ENCODE data around the gene LINGO1.

LINGO1 gene

DNA sequence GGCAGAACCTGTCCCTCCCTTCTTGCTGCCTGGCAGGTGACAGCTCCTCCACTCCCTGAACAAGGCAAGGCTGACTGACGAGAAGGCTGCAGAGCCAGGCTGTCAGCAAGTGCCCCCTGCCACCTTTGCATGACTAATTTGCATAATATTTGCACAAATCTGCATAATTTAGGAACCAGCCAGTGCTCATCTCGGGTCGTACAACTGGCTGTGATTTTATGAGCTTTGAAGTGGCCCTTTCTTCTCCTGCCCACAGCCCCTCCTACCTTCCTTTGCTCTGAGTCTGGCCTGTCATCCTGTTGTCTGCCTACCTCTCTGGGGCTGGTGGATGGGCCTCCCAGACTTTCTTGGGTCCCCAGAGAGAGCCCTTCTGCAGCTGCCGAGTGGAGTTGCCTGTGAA lies 58.9 kb downstream of the LINGO1 start:
- in situ Hi-C loops (cut with MboI; ENCODE audit: low sequenced_read_pairs): no loop called here

GRCh38 chr15:77572186-77572585 lies 60.5 kb downstream of the LINGO1 start:
- in situ Hi-C loops (cut with MboI; ENCODE audit: low sequenced_read_pairs): no loop called here

GRCh38 chr15:77571741-77572140 lies 61.0 kb downstream of the LINGO1 start:
- in situ Hi-C loops (cut with MboI; ENCODE audit: low sequenced_read_pairs): no loop called here

DNA sequence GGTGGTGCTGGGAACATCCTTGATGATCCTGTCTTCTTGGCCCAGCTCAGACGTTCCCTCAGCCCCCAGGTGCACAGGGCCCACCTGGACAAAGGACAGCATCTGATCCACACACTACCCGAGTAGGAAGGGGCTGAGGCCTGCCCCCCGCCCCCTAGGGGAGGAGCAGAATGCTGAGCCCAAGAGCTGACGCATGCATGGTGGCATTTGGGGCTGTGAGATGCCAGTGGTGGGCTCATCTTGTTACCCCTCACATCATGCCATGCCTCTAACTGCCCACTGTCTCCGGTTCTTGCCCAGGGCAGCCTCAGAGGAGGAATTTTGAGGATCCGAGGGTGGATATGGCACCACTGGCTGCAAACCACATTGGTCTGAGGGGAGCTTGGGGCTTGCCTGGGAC lies 61.5 kb downstream of the LINGO1 start:
- in situ Hi-C loops (cut with MboI; ENCODE audit: low sequenced_read_pairs): no loop called here

GRCh38 chr15:77569729-77570125 lies 63.0 kb downstream of the LINGO1 start:
- in situ Hi-C loops (cut with MboI; ENCODE audit: low sequenced_read_pairs): no loop called here

- in situ Hi-C loops (cut with MboI; ENCODE audit: low sequenced_read_pairs): no loop called here
Measured at GRCh38 chr15:77568973-77569728, 63.6 kb downstream of the LINGO1 start.

- in situ Hi-C loops (cut with MboI; ENCODE audit: low sequenced_read_pairs): no loop called here
Measured at GRCh38 chr15:77568014-77568972, 64.4 kb downstream of the LINGO1 start.

DNA sequence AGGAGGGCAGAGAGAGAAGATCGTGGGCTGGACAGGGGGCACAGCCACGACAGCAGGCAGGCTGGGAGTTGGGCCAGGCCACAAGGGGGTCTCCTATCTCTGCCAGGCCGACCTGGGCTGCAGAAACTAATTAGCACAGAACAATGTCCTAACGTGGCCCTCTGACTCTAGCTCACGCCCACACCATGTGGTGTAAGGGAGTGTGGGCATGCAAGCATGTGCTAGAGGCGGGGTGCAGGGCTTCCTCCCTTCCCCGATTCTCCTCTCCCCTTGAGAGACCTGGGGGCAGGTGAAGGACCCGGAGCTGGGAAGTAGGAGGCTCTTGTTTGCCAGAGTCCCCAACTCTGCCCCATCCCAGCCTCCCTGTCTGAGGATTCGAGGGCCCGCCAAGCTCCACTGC lies 65.5 kb downstream of the LINGO1 start:
- in situ Hi-C loops (cut with MboI; ENCODE audit: low sequenced_read_pairs): no loop called here

- in situ Hi-C loops (cut with MboI; ENCODE audit: low sequenced_read_pairs): no loop called here
Measured at GRCh38 chr15:77566092-77566491, 66.6 kb downstream of the LINGO1 start.

DNA sequence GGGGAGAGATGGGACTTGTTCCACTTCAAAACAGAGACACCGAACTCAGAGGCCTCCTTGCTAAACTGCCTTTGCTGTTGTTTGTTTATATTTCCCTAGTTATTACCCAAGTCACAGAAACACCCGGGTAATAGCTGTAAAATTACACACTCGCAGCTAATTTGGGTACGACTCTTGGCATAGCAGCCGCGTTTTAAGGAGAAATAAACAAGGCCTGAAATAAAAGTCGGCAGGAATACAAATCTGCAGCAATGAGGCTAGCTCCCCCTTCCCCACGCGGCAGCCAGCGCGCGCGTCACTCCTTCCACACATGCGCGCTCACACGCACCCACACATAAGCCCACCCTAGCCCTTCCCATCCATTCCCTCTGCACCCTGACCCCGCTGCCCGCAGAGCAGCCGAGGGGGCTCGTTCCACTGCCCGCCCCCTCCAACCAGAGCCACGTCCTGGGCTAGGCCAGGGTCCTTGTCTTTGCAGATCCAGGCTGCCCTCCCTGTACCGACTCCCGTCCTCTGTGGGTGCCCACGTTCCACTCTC lies 67.3 kb downstream of the LINGO1 start:
- in situ Hi-C loops (cut with MboI; ENCODE audit: low sequenced_read_pairs): no loop called here

DNA sequence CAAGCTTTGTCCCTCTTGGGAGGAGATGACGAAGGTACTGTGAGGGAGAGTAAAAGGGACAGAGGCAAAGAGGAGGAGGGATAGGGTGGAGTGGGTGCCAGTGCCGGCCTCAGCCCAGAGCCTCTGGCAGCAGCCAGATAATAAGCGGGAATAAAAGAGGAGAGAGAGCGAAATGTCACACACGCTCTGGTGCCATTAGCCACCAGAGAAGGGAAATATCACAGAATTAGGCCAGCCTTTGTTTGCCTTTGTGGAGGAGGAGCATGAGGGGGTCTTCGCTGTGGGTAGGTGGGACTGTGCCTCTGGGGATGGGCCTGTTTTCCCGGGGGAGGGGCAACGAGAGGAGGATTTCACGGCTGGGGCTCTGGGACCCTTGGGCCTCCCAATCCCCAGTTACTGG lies 67.8 kb downstream of the LINGO1 start:
- in situ Hi-C loops (cut with MboI; ENCODE audit: low sequenced_read_pairs): no loop called here

DNA sequence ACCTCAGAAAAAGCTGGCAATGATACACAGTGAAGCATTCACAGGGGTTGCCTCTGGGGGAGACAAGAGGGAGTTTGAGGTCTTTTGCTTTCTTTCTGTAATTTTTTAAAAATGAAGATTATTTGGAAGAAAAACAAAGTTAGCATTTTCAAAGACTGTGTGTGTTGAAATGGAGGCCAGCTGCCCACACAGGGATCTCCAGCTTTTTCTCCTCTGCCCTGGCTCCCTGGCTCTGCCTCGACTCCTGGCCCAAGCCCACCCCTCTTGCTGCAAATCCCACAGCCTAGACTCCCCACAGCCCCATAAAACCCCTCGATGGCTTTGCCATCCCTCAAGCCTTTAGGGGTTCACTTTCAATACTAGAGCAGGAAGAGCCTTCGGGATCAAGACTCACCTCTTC lies 68.4 kb downstream of the LINGO1 start:
- in situ Hi-C loops (cut with MboI; ENCODE audit: low sequenced_read_pairs): no loop called here

- in situ Hi-C loops (cut with MboI; ENCODE audit: low sequenced_read_pairs): no loop called here
Measured at GRCh38 chr15:77563623-77564156, 69.0 kb downstream of the LINGO1 start.

All from HL-60/S4 treated with retinoic acid at 250 ng/mL for 4 days and 3 days (cell line).